GM23248 (cell line): ENCODE data around the gene PGGHG. TPM values are rescaled to one million over a fixed set of nuclear protein-coding genes. Genes with fewer than 3 reads are reported as not detected.

Source experiments
- DNase-seq: peaks from one replicate; pipeline ENCODE4 v3.0.0-alpha.2; 2015
- H2AFZ ChIP-seq: fragments of 200-600 bp; sonication (generic); 2 replicates; pipeline ENCODE4 v1.6.1; 2016; ENCODE audit warnings: antibody characterized with exemption
- H3F3A ChIP-seq: fragments of 200-600 bp; sonication (generic); 2 replicates; pipeline ENCODE4 v1.6.1; 2016; ENCODE audit warnings: mild to moderate bottlenecking, antibody characterized with exemption, mixed run types; ENCODE audit not compliant: insufficient read depth
- H3K27ac ChIP-seq: fragments of 200-600 bp; sonication (generic); 2 replicates; pipeline ENCODE4 v1.5.1; 2016; ENCODE audit warnings: mild to moderate bottlenecking
- H3K27me3 ChIP-seq: fragments of 200-600 bp; sonication (generic); replicated peaks from 2 replicates; pipeline ENCODE4 v1.6.1; 2016; ENCODE audit warnings: mild to moderate bottlenecking; ENCODE audit not compliant: insufficient read depth
- H3K36me3 ChIP-seq: fragments of 200-600 bp; sonication (generic); 2 replicates; pipeline ENCODE4 v1.6.1; 2016; ENCODE audit warnings: low read depth, mild to moderate bottlenecking
- H3K4me1 ChIP-seq: fragments of 200-600 bp; sonication (generic); 2 replicates; pipeline ENCODE4 v1.6.1; 2016; ENCODE audit warnings: mild to moderate bottlenecking; ENCODE audit not compliant: insufficient read depth
- H3K4me2 ChIP-seq: fragments of 200-600 bp; sonication (generic); one replicate; pipeline ENCODE4 v1.6.1; 2016; ENCODE audit warnings: mild to moderate bottlenecking; ENCODE audit not compliant: unreplicated experiment
- H3K4me3 ChIP-seq: fragments of 200-600 bp; sonication (generic); 2 replicates; pipeline ENCODE4 v1.5.1; 2016; ENCODE audit warnings: mild to moderate bottlenecking
- H3K79me2 ChIP-seq: fragments of 200-600 bp; sonication (generic); 2 replicates; pipeline ENCODE4 v1.6.1; 2016; ENCODE audit warnings: mild to moderate bottlenecking; ENCODE audit not compliant: insufficient read depth
- H3K9ac ChIP-seq: fragments of 200-600 bp; sonication (generic); 2 replicates; pipeline ENCODE4 v1.6.1; 2016; ENCODE audit warnings: mild to moderate bottlenecking
- H3K9me2 ChIP-seq: fragments of 200-600 bp; sonication (generic); 2 replicates; pipeline ENCODE4 v1.6.1; 2016; ENCODE audit warnings: mixed run types, mild to moderate bottlenecking, moderate library complexity; ENCODE audit not compliant: insufficient read depth
- H3K9me3 ChIP-seq: fragments of 200-600 bp; sonication (generic); one replicate; pipeline ENCODE4 v1.6.1; 2017; ENCODE audit warnings: low read depth
- H4K20me1 ChIP-seq: fragments of 200-600 bp; sonication (generic); 2 replicates; pipeline ENCODE4 v1.6.0; 2016; ENCODE audit not compliant: insufficient read depth
- EZH2 ChIP-seq: fragments of 200-600 bp; sonication (generic); IDR thresholded peaks from 2 replicates; pipeline ENCODE4 v1.6.1; 2018; ENCODE audit warnings: antibody characterized with exemption, mild to moderate bottlenecking; ENCODE audit not compliant: insufficient read depth, poor library complexity, severe bottlenecking
- EZH2phosphoT487 ChIP-seq: fragments of 200-600 bp; sonication (generic); IDR thresholded peaks from 2 replicates; pipeline ENCODE4 v1.6.1; 2018; ENCODE audit warnings: antibody characterized with exemption, moderate library complexity, mild to moderate bottlenecking, low read depth; ENCODE audit not compliant: insufficient read depth
- WGBS, 2 experiments: methylation state at CpG; one replicate each; pipeline ENCODE4 v1.1.6; 2015 to 2017; ENCODE audit warnings: low lambda C conversion rate in 2 of 2, low coverage in 1 of 2; ENCODE audit errors: missing lambda C conversion rate in 2 of 2; 5-methylcytosine and 5-hydroxymethylcytosine counted together
- in situ Hi-C: fragments of 300-500 bp; cut with MboI; formaldehyde crosslinking; loops from 2 replicates; pipeline ENCODE4 v1.15.0; 2020
- polyA plus RNA-seq: library from polyadenylated mRNA; unstranded; fragments of >200 nt; fragmentation: Nextera tagmentation; extraction: Ambion mirVana; gene quantifications from 2 replicates; pipeline ENCODE4 v1.2.1, GENCODE V29; 2016
- total RNA-seq: library from RNA; depleted of rRNA; stranded (reverse); fragments of >200 nt; shearing (Covaris generic); gene quantifications from 2 replicates; pipeline ENCODE4 v1.2.3, GENCODE V29; 2014

PGGHG gene
- total and polyA plus RNA-seq, 2 experiments from 2014 or later: 4.6 to 14.2 TPM

DNA sequence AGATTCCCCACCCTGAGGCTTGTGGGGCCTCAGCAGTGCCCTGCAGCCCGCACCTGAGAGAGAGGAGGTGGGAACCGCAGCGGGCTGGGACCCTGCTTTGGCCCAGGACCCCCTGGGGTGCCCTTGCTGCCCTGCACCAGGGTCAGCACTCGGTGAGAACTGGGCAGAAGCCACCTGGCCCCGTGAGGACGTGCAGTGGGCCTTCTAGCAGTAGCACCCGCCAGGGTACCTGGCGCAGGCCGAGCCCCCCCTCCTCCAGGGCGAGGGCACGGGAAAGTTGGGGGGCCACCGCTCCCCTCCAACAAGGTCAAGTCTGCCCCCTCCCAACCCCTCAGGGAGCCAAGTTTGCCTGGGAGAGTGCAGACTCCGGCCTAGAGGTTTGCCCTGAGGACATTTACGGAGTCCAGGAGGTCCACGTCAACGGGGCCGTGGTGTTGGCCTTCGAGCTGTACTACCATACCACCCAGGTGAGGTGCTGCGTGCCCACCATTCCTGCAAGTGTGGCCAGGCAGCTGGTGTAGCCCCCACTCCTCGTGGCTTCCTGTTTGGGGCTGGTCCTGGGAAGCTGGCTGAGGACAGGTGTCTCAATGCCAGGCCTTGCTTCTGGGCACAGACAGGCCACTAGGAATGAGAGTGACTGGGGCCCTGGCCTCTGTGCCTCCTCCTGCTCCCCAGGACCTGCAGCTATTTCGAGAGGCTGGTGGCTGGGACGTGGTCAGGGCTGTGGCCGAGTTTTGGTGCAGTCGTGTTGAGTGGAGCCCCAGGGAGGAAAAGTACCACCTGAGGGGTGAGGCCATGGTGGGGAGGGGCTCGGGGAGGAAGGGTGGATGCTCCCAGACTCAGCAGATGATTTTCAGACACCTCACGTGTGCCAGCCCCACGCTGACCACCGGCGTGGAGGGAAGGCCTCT, 3.5 kb downstream of the PGGHG start:
- H3K9ac ChIP-seq: no peak overlapping the region
- H3K9me3 ChIP-seq: no peaks in the 10 kb centered on the region
- 91 to 92% methylated on average over 20 to 29 of the region's 29 CpGs for WGBS, 2 experiments

DNA sequence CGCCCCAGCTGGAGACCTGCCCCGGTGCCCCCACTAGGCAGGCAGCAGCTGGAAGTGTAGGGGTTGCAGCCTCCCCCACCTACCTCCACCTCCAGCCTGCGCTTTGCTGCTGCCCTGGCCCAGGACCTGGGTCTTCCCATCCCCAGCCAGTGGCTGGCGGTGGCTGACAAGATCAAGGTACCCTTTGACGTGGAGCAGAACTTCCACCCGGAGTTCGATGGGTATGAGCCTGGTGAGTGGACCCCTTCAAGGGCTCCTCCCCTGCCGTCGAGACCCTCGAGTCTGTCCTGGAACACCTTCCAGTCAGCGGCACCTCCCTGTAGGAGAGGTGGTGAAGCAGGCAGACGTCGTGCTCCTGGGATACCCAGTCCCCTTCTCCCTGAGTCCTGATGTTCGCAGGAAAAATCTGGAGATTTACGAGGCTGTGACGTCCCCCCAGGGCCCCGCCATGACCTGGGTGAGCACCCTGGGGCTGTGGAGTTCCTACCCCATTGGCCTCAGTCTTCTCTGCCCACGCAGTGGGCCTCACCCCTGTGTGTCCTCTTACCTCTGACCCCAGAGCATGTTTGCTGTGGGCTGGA, 4.4 kb downstream of the PGGHG start:
- in situ Hi-C loops: no loop called here
- Histone ChIP-seq H3K27me3 (no peaks in the 10 kb centered on the region), H3K4me1 (no peaks in the 10 kb centered on the region), H3K9me3 (no peaks in the 10 kb centered on the region), H3K9ac (no peak overlapping the region), H3K79me2 (no peaks in the 10 kb centered on the region), H3K4me3 (no peak overlapping the region), H2AFZ (no peak overlapping the region), H3K36me3 (no peaks in the 10 kb centered on the region), H3F3A (no peaks in the 10 kb centered on the region), H3K27ac (no peak overlapping the region), H3K4me2 (no peak overlapping the region), H3K9me2 (no peaks in the 10 kb centered on the region), H4K20me1 (no peaks in the 10 kb centered on the region)
- no peak for DNase-seq
- TF ChIP-seq EZH2phosphoT487 (no peak), EZH2 (no peak)
- WGBS, 2 experiments: 81 to 83% methylated on average over 13 to 18 of the region's 18 CpGs

More for the DNA sequence above, 3.5 kb downstream of the PGGHG start:
- no peak overlapping the region for H3K4me3 ChIP-seq
- H4K20me1 ChIP-seq: no peaks in the 10 kb centered on the region
- DNase-seq: no peak
- H3K27ac ChIP-seq: no peak overlapping the region
- in situ Hi-C loops: no loop called here
- no peaks in the 10 kb centered on the region for H3K36me3 ChIP-seq
- no peaks in the 10 kb centered on the region for H3K79me2 ChIP-seq
- no peak overlapping the region for H3K4me2 ChIP-seq
- no peaks in the 10 kb centered on the region for H3F3A ChIP-seq
- TF ChIP-seq EZH2phosphoT487: no peak
- TF ChIP-seq EZH2: no peak
- H2AFZ ChIP-seq: no peak overlapping the region
- H3K4me1 ChIP-seq: no peaks in the 10 kb centered on the region
- H3K27me3 ChIP-seq: no peaks in the 10 kb centered on the region
- no peaks in the 10 kb centered on the region for H3K9me2 ChIP-seq

DNA sequence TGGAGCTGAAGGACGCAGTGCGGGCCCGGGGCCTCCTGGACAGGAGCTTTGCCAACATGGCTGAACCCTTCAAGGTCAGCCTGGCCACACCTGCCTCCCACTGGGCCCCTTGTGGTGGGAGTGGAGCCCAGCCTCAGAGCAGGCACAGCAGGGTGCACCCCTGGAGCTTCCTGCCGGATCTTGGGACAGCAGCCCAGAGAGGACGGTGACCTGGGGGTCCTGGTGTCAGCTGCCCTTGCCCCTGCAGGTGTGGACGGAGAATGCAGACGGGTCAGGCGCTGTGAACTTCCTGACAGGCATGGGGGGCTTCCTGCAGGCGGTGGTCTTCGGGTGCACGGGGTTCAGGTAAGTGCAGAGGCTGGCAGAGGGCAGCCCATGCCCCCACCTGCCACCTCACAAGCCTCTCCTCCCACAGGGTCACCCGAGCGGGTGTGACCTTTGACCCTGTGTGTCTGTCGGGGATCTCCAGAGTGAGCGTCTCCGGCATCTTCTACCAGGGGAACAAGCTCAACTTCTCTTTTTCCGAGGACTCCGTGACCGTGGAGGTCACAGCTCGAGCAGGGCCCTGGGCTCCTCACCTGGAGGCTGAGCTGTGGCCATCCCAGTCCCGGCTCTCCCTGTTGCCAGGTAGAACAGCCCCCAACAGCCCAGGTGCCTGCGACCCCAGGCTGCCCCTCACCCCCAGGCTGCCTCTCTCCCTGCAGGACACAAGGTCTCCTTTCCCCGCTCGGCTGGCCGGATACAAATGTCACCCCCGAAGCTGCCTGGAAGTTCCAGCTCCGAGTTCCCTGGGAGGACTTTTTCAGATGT, 5.1 kb downstream of the PGGHG start:
- no peak overlapping the region for H3K4me2 ChIP-seq
- no peaks in the 10 kb centered on the region for H3K9me2 ChIP-seq
- no peaks in the 10 kb centered on the region for H3K36me3 ChIP-seq
- no peaks in the 10 kb centered on the region for H3K9me3 ChIP-seq
- WGBS, 2 experiments: 90 to 94% methylated on average over 25 to 27 of the region's 27 CpGs
- H2AFZ ChIP-seq: no peak overlapping the region
- no peak overlapping the region for H3K9ac ChIP-seq
- in situ Hi-C loops: no loop called here
- no peaks in the 10 kb centered on the region for H3K4me1 ChIP-seq
- no peaks in the 10 kb centered on the region for H3K27me3 ChIP-seq
- no peak for TF ChIP-seq EZH2
- TF ChIP-seq EZH2phosphoT487: no peak
- H3K27ac ChIP-seq: no peak overlapping the region
- H3K79me2 ChIP-seq: no peaks in the 10 kb centered on the region
- H4K20me1 ChIP-seq: no peaks in the 10 kb centered on the region
- H3F3A ChIP-seq: no peaks in the 10 kb centered on the region
- no peak for DNase-seq
- H3K4me3 ChIP-seq: no peak overlapping the region

DNA sequence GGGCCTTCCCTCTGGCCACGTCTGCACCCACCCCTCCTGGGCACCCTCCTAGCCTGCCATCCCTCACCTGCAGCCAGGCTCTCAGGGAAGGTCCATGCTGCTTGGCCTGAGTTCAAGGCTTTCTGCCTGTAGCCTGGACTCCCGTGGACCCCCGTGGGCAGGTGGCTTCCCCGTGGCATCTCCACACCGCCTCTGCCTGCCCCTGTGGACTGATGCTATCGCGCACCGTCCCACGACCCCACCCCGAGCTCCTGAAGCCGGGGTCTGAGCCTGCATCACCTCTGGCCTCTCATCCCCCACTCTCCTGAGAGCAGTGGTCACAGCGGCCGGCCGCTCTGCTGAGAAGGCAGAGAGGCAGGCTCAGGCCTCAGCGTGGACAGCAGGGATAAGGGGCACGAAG, 5.9 kb downstream of the PGGHG start:
- Histone ChIP-seq H3K9me2 (no peaks in the 10 kb centered on the region), H3K4me1 (no peaks in the 10 kb centered on the region), H2AFZ (no peak overlapping the region), H3K4me3 (no peak overlapping the region), H3K27me3 (no peaks in the 10 kb centered on the region), H4K20me1 (no peaks in the 10 kb centered on the region), H3K4me2 (no peak overlapping the region), H3K27ac (no peak overlapping the region), H3K36me3 (no peaks in the 10 kb centered on the region), H3K9ac (no peak overlapping the region), H3K79me2 (no peaks in the 10 kb centered on the region), H3K9me3 (no peaks in the 10 kb centered on the region), H3F3A (no peaks in the 10 kb centered on the region)
- no peak for TF ChIP-seq EZH2
- no peak for TF ChIP-seq EZH2phosphoT487
- in situ Hi-C loops: no loop called here
- DNase-seq: no peak
- WGBS, 2 experiments: 89 to 94% methylated on average over 15 of the region's 16 CpGs
